GM23248 (cell line): ENCODE data around the gene TNFRSF1B.

Experiments used
- EZH2 ChIP-seq: fragments of 200-600 bp; sonication (generic); IDR thresholded peaks from 2 replicates; pipeline ENCODE4 v1.6.1; 2018; ENCODE audit warnings: antibody characterized with exemption, mild to moderate bottlenecking; ENCODE audit not compliant: insufficient read depth, poor library complexity, severe bottlenecking
- EZH2phosphoT487 ChIP-seq: fragments of 200-600 bp; sonication (generic); IDR thresholded peaks from 2 replicates; pipeline ENCODE4 v1.6.1; 2018; ENCODE audit warnings: antibody characterized with exemption, moderate library complexity, mild to moderate bottlenecking, low read depth; ENCODE audit not compliant: insufficient read depth

DNA sequence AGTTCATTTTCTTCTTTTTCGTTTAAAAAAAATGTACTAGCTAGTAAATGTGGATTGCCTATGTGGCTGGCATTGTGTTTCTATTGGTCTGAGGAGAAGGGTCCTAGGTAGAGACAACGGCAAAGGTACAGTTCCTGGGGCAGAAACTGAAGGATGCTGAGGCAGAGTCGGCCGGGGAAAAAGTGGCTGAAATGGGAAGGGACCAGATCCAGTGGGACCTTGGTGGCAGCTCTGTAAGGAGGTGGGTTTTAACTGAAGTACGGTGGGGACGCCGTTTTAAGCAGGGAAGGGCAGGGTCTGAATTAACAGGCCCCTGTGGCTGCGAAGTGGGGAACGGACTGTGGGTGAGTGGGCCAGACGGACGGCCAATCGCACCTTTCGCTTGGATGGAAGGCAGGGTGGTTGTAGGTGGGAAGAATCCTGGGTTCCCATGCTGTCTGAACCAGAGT lies 62.6 kb downstream of the TNFRSF1B start:
- no peak for TF ChIP-seq EZH2
- no peak for TF ChIP-seq EZH2phosphoT487
